ENCODE data around the gene POLN.

POLN gene

GRCh38 chr4:2075987-2076907 is 165.7 kb downstream of the POLN start:
- no peak for DNase-seq (ENCODE audit: extremely low read depth, low read depth)
- TF ChIP-seq CTCF (IDR thresholded peaks at IDR 0.05; ENCODE audit: low read depth, low read length) = no peak

GRCh38 chr4:2075171-2075986 is 166.5 kb downstream of the POLN start:
- no peak for DNase-seq (ENCODE audit: extremely low read depth, low read depth)

GRCh38 chr4:2074588-2074987 is 167.3 kb downstream of the POLN start:
- no peak for TF ChIP-seq CTCF (IDR thresholded peaks at IDR 0.05; ENCODE audit: low read depth, low read length)
- DNase-seq (ENCODE audit: extremely low read depth, low read depth) = no peak

More at GRCh38 chr4:2075171-2075986, 166.5 kb downstream of the POLN start:
- TF ChIP-seq CTCF (IDR thresholded peaks at IDR 0.05; ENCODE audit: low read depth, low read length) = no peak

GRCh38 chr4:2073808-2074481 is 168.0 kb downstream of the POLN start:
- DNase-seq (ENCODE audit: extremely low read depth, low read depth) = no peak
- TF ChIP-seq CTCF (IDR thresholded peaks at IDR 0.05; ENCODE audit: low read depth, low read length) = no peak

- DNase-seq (ENCODE audit: extremely low read depth, low read depth) = no peak
- no peak for TF ChIP-seq CTCF (IDR thresholded peaks at IDR 0.05; ENCODE audit: low read depth, low read length)
These were observed 168.7 kb downstream of the POLN start for GRCh38 chr4:2072971-2073807.

- no peak for DNase-seq (ENCODE audit: extremely low read depth, low read depth)
- TF ChIP-seq CTCF (IDR thresholded peaks at IDR 0.05; ENCODE audit: low read depth, low read length) = no peak
These were observed 169.7 kb downstream of the POLN start for GRCh38 chr4:2071912-2072867.
